Ammon's horn (tissue), 1 donor: ENCODE measurements around the gene WNT10A.
"Not testable (repeated sequence)": the region's sequence is repeated elsewhere in the genome, so short reads cannot be mapped to it uniquely, and the experiment has no call there.

Experiments
- DNase-seq: peaks from one replicate; pipeline ENCODE4 v3.0.0-alpha.2; 2016; ENCODE audit warnings: low spot score

Gene WNT10A

DNA sequence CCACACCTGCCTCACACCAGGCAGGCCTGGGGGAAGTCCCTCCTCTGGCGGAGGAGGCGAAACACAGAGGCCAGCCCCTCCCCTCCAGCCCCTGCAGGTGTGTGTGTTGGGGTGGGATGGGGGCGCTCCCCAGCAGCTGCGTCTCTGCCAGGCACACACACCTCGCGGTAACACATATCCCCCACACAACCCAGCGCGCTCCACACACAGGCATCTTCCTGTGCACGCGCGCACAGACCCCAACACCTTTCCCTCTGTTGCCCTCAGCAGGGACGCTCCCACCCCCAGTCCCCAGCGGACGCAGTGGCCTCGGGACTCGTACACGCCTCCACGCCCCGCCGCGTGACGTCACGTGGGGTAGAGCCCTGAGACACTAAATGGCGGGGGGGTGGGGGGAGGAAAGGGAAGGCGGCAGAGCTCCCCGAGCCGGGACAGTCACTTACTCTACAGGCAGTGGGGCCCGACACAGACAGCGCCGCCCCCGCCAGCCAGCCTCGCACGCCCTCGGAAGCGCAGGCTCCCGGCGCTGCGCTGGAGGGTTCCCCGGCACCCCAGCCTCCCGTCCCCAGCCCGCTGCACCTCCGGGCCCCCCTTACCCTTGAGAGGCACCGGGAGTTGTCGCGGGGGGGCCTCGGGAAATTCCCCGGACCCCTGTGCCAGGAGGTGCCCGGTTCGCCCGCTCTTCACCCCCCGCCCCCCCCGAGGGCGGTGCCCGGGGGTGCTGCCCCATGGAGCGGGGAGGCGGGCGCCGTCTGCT lies at the start of gene WNT10A:
WNT10A (plus strand) TSS at position 751 of the 757 bp plus-strand sequence. CDS start 144 bp downstream, outside the sequence.
- no peak for DNase-seq

DNA sequence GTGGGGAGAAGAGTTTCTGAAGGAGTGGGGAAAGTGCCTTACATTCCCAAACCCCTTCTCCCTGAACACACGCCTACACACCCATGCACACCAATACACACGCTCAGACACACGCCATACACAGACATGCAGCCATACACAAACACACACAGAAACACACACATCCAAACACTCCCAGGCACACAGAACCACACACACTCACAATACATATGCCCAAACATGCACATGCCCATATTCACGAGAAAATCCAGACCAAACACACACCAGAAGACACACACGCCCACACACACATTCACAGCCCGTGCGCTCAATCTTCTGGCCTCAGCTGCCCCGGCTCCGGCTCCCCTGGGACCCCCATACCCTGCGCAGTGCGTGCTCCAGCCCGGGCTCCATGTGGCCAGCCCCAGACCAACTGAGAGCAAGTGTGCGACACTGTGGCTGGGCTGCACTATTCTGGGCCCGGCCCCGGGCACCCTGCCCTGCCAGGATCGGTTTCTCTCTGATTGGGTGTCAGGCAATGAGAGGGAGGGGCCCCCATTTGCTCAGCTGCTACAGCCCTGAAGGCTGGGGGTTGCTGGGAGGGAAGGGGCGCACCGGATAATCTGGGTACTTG lies 49.2 kb upstream of the WNT10A start, which contains the start of gene PRKAG3:
PRKAG3 (minus strand) TSS at position 426 of the 613 bp plus-strand sequence.
- DNase-seq, result no peak

DNA sequence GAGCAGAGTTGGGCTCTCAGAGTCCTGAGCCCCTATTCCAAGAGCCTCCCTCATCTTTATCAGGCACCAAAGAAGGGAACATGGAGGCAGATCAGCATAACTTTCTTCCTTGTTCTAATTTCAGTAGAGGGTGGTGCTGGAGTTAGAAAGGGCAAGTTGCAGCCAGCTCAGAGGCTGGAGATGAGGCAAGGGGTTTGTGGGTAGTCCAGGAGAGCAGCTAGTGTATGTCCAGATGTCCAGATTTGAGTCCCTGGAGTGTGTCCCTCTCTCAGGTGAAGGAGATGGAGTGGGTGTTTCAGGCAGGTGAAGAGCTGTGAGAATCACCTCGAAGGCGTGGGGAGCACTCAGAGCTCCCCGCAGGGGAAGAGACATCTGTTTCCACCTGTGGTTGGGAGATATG lies 48.6 kb upstream of the WNT10A start:
- no peak for DNase-seq

DNA sequence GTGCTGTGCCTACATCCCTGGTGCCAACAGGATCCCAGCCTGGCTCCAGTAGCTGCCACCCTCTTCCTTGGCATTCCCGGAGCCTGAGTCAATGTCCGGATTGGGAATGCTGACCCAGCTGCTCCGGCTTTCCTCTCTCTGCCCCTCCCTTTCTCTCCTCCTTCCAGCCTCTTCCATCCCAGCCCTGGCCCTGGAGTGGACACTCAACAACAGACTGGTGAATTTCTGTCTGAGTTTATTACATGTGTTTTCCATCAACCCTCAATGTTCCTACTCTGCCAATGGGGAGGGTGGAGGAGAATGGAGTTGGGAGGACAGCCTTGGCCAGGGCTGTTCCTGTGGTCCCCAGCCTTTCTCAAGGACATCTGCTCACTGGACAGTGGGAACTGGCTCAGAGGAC lies 48.1 kb upstream of the WNT10A start:
- no peak for DNase-seq

DNA sequence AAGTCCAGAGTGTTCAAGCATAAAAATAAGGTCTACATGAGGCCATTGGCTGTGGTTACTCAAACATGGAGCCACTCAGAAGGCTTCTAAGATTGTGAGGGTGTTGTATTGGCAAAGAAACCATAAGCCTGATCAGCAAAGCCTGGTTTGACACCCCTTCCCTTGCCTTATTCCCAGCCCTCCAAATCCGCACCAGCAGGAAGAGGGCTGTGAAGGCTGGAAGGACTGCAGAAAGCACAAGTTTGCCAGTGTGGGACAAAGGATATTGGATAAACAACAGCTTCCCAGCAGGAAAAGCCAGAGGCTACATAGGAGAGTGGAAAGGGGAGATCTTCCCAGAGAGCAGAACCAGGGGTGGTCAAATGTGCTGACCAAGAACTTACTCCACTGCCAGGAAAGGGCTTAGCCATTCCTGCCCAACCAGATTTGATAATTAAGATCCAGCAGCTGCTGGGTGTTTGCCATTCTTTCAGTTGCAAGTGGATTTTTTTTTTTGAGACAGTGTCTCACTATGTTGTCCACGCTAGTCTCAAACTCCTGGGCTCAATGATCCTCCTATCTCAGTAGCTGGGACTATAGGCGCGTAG lies 47.5 kb upstream of the WNT10A start:
- DNase-seq, result no peak

DNA sequence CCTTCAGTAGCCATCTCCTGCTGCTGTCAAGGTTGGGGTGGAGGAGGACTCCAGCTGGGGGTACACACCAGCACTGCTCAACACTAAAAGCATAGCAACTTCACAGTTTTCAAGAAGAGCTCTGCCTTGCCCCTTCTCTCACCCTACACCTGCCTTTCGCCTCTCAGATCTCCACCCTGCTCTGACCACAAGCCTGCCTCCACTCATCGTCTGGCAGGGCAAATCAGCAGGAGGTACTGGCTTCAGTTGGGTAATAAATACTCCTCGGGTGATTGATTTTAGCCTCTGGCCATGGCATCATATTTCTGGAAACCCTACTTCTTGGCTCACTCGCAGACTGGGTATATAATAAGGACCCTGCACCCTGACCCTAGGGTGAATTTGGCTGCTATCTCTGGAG lies 46.0 kb upstream of the WNT10A start:
- no peak for DNase-seq

DNA sequence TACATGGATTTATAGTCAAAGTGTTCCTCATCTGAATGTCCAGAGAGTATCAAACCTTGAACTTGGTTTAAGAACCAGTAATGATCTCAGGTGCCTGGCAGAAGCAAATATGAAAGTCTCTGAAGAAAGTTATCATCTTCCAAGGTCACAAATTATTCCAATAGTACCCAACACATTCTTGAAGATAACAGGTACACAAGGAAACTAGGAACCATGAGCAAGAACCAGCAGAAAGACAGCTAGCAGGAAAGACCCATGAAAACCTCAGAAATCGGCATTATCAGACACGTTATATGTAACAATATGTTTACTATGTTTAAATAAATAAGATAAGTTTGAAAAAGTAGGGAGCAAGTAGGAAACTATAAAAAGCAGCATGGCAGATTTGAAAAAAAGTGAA lies 43.2 kb upstream of the WNT10A start:
- no peak for DNase-seq

DNA sequence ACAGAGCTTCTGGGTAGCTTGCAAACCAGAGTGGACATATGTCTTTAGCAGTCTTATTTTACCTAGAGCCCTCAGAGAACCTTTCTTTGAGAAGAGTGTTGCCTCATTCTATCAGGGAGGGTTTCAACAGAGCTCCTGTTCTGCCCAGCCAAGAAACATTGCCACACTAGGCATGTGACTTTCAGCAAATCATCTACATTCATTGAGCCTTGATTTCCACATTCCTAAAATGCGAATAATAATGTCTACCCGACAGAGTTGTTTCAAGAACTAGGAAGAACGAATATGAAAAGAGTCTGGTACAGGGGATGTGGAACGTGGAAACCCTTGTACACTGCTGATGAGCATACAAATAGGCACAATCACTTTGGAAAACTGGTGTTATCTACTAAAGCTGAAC lies 41.2 kb upstream of the WNT10A start:
- DNase-seq, result no peak

DNA sequence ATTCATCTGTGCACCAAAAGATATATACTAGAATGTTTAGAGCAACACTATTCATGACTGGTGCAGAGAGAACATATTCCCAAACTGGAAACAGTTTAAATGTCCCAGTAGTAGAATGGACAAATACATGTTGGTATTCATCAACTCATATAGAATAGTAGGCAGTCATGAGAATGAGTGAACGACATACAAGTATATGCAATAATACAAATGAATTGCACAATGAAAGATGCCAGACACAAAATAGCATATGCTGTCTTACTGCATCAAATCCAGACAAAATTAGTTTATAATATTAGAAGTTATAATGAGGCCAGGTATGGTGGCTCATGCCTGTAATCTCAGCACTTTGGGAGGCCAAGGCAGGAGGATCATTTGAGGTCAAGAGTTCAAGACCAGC lies 40.8 kb upstream of the WNT10A start:
- no peak for DNase-seq

DNA sequence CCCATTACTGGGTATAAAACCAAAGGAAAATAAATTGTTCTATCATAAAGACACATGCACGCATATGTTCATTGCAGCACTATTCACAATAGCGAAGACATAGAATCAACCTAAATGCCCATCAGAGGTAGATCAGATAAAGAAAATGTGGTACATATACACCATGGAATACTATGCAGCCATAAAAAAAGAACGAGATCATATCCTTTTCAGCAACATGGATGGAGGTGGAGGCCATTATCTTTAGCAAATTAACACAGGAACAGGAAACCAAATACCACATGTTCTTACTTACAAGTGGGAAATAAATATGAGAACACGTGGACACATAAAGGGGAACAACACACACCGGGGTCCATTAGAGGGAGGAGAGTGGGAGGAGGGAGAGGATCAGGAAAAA lies 36.3 kb upstream of the WNT10A start:
- DNase-seq, result not testable (repeated sequence)

DNA sequence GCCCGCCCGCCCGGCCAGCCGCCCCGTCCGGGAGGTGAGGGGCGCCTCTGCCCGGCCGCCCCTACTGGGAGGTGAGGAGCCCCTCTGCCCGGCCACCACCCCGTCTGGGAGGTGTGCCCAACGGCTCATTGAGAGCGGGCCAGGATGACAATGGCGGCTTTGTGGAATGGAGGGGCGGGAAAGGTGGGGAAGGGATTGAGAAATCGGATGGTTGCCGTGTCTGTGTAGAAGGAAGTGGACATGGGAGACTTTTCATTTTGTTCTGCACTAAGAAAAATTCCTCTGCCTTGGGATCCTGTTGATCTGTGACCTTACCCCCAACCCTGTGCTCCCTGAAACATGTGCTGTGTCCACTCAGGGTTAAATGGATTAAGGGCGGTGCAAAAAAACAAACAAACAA lies 33.7 kb upstream of the WNT10A start:
- not testable (repeated sequence) for DNase-seq

DNA sequence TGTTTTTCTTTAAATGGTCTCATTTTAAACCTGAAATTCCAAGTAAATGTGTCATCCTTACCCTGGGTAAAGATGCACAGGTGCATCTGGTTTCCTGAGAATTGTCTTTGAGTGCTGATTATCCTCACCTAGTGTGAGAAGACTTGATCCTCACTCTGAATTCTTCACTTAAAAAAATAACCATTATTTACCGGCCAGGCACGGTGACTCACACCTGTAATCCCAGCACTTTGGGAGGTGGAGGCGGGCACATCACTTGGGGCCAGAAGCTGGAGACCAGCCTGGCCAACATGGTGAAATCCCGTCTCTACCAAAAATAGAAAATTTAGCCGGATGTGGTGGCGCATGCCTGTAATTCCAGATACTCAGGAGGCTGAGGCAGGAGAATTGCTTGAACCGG lies 30.9 kb upstream of the WNT10A start:
- no peak for DNase-seq

DNA sequence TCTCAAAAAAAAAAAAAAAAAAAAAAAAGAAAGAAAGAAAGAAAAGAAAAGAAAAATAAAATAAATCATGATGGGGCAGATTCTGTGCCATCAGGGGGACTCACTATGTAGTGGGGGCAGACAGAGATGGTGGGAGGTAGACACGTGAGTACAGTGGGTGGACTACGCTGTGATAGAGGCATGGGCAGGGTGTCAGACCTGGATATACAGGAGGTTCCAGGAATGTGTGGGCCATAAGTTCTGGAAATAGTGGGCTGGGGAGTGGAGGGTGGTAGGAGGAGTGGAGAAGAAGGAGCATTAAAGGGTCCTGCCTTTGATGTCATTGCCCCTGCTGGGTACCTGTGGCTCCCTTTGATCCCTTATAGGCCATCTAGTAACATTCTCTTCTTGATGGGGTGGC lies 29.9 kb upstream of the WNT10A start:
- DNase-seq, result no peak

DNA sequence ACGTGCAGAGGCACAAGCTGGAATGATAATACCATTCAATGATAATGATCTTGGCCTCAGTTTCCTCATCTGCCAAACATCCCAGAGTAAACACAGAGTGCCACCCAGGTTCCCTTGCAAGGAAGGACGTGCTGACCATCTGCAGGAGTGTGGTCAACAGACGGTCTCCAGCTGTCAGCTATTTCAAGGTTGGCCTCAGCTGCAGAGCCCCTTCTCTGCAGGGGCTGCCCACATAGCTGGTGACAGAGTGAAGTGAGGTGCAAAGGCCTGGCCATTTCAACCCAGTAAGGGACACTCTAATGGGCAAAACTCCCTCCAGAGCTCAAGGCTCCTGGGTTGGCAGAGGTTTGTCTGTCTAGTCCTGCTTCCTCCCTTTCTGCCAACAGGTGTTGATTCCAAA lies 29.4 kb upstream of the WNT10A start:
- DNase-seq, result no peak

DNA sequence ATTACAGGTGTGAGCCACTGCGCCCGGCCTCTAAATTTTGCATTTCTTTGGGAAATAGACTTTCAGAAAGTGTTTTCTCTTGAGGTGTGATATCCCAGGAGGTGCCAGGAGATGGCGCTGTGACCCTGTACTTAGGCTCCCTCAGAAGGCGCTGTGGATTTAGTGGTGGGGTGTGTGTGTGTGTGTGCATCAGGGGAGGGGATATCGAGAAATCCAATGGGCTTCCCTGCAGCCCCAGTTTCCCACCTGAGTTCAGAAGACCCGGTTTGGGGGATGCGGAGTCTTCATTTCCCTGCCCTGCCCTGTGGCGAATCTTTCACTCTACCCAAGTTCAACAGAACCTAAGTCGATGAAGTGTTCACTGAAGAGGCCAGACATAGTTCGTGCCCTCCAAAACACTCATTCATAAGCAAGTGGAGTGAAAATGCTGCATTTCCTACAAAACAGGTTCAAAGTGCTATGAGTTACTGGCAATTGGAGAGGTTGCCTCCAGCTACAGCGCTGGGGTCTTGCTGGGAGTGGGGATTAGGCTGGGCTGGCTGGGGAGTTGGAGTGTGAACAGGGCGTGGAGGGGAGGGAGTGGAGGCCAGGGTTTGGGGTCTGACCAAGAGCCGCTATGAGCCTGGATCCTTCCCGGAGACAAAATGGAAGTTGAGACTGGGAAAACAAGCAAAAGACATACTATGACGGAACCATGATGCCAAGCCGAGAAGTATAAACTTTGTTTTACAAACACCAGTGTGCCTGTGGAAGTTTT lies 27.6 kb upstream of the WNT10A start:
- DNase-seq, result peak; percentile 80

DNA sequence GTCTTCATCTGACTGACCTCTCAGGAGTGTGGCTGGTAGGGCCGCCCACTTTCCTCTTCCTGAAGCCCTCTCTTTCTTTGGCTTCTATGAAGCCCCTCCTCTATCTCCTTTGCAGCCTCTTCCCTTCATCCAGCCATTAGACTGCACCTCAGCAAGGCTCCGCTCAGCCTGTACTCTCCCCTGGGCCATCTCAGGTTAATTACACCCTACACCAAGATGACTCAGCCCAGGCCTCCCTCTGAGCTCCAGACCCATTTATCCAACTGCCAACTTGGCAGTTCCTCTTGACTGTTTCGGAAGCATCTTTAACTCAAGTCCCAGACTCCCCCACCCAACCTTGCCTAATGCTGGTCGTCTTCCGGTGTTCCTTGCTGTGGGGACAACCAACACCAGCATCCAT lies 26.9 kb upstream of the WNT10A start:
- no peak for DNase-seq

DNA sequence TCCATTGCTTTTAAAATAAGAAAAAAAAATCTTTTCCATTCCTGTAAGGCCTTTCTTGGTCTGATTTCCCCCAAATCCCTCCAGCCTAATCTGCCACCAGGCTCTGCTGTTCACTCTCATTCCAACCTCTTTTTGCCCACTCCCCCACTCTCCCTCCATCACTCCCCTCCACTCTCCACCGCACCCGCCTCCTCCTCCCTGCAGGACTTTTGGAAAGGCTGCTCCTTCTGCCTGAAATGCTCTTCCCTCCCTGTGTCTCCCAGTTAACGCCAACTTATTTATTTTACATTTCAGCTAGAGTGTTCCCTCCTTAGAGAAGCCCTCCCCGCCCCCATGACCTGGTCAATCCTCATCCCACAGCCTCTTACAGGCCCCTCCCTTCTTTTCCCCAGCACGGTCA lies 25.8 kb upstream of the WNT10A start:
- DNase-seq, result no peak

DNA sequence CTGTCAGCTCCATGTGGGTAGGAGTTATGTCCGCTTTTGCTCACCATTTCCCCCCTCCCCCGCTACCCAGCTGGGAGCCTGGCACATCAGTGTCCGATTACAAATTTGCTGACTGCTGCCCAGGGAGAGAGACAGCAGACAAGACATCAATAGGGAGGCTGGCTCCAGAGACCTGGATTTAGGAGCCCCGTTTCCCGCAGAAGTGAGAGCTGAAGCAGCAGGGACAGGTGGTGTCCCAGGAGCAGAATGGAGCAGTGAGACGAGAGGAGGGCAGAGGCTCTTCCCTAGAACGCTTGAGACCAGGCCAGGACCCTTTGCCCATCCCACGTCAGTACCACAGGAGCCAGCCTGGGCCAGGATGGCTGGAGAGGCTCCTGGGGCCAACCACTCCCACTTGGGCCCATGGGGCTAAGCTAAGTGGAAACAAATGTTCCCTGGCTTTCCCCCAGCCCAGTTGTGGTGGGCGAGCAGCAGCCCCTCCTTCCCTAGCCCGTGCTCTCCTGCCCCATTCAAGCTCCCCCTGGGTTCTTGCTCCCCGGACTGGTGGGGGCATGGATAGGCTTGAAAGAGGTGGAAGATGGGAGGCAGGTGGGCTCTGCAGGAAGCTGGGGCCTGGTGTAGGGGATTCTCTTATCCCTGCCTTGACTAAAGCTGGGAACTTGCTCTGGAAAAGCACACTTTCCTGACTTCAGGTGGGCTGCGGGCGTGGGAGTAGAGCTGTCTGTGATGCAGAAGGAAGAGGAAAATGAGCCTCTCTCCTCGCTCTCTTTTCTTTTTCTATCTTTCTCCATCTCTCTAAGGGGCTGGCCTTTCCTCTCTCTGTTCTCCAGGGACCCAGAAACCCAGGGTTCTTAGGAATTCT lies 25.1 kb upstream of the WNT10A start:
- no peak for DNase-seq

DNA sequence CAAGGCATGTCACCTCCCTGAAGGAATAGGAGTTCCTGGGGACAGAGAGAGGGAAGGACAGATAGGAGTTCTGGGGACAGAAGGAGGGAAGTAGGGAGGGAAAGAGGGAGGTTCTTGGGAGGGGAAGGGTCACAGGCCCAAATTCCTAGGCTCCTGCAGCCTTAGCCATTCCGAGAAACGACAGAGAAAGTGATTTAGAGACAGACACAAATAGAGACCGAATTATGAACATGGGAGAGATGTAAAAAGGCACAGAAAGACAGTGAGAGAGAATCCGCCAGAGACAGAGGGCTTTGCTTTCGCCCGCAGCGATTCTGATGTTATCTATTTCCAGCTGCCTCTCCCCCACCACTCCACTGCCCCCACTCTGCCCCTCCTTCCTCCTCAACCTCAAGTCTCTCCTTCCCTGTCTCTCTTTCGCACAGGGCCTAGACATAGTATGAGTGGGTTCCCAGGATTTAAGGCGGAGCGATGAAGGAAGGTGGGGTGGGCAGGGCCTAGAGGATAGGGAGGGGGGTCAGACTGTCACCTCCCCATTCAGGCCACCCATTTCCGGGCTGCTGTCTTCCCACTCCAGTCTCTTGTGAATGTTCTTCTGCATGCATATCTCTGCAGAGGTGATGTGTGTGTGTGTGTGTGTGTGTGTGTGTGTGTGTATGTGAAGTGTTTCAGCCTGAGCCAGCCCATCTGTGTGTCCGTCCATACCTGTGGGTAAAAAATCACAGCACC lies 24.3 kb upstream of the WNT10A start:
- no peak for DNase-seq

DNA sequence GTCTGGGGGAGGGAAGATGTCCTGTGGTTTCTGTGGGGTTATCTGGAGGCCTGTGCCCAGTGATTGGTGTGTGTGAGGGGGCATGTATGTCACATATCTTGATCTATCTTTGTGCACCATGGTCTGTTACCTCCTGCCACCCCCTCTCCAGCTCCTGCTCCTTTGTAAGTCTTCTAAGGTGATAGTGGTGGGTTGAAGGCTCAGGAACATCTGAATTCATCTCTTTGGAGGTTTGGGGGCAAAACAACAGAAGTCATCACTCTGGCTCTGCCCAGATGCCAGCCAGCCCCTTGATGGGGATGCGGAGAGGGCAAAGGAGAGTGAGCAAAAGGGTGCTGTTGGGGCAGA lies 23.8 kb upstream of the WNT10A start:
- DNase-seq, result no peak
